ENCODE measurements around the gene CCDC80.
"Not testable (repeated sequence)": the region's sequence is repeated elsewhere in the genome, so short reads cannot be mapped to it uniquely, and the experiment has no call there.

CCDC80 gene

DNA sequence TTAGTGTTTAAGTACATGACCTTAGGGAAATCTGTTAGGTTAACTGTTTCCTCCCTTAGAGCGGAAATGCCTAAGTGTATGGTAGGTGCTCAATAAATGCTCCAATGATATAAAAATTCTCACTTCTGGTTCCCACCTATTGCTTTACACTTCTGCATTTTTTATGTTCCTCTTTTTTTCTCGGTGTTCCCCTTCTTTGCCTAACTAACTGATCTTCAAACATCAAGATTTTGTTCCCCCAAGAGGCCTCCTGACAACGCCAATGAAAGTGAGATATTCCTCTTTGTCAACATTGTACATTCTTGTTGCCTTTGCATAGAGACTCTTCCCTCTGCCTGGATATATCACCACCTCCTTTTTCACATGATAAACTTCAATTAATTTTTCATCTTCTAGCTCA, 61.7 kb downstream of the CCDC80 start:
- DNase-seq (ENCODE audit: low read depth): no peak
- TF ChIP-seq CTCF (conservative IDR thresholded peaks at IDR 0.05; ENCODE audit: low read length): no peak
- no peak overlapping the region for H3K4me3 ChIP-seq (ENCODE audit: low read length)

GRCh38 chr3:112572701-112573100, 68.2 kb downstream of the CCDC80 start:
- no peak for DNase-seq (ENCODE audit: low read depth)
- no peak for TF ChIP-seq CTCF (conservative IDR thresholded peaks at IDR 0.05; ENCODE audit: low read length)
- H3K4me3 ChIP-seq (ENCODE audit: low read length): no peak overlapping the region

GRCh38 chr3:112569265-112569664, 71.7 kb downstream of the CCDC80 start:
- DNase-seq (ENCODE audit: low read depth): no peak
- no peak overlapping the region for H3K4me3 ChIP-seq (ENCODE audit: low read length)
- no peak for TF ChIP-seq CTCF (conservative IDR thresholded peaks at IDR 0.05; ENCODE audit: low read length)

GRCh38 chr3:112568642-112569041, 72.3 kb downstream of the CCDC80 start:
- TF ChIP-seq CTCF (conservative IDR thresholded peaks at IDR 0.05; ENCODE audit: low read length): no peak
- DNase-seq (ENCODE audit: low read depth): peak; percentile 54
- no peak overlapping the region for H3K4me3 ChIP-seq (ENCODE audit: low read length)

DNA sequence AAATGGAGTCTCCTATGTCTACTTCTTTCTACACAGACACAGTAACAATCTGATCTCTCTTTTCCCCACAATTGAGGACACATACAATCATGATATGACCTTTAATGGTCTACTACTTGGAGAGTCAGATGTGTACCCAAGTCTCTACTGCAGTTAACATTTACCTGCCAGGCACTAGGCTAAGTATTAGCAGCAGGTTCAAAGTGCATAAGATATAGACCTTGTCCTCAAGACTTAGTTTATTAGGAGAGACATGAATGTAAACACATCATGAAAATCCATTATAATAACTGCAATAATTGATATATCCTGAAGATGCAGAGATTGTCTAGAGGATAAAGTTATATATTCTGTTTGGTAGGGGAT, 76.0 kb downstream of the CCDC80 start:
- no peak for TF ChIP-seq CTCF (conservative IDR thresholded peaks at IDR 0.05; ENCODE audit: low read length)
- DNase-seq (ENCODE audit: low read depth): no peak
- no peak overlapping the region for H3K4me3 ChIP-seq (ENCODE audit: low read length)

DNA sequence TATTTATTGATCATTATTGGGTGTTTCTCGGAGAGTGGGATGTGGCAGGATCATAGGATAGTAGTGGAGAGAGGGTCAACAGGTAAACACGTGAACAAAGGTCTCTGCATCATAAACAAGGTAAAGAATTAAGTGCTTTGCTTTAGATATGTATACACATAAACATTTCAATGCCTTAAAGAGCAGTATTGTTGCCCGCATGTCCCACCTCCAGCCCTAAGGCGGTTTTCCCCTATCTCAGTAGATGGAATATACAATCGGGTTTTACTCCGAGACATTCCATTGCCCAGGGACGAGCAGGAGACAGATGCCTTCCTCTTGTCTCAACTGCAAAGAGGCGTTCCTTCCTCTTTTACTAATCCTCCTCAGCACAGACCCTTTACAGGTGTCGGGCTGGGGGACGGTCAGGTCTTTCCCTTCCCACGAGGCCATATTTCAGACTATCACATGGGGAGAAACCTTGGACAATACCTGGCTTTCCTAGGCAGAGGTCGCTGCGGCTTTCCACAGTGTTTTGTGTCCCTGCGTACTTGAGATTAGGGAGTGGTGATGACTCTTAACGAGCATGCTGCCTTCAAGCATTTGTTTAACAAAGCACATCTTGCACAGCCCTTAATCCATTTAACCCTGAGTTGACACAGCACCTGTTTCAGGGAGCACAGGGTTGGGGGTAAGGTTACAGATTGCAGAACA, 76.5 kb downstream of the CCDC80 start:
- H3K4me3 ChIP-seq (ENCODE audit: low read length); DNase-seq (ENCODE audit: low read depth): not testable (repeated sequence)

- peak; percentile 98 for DNase-seq (ENCODE audit: low read depth)
- 0 out of 2 replicates have a peak, but pooled peaks have one; percentile 1 for TF ChIP-seq CTCF (conservative IDR thresholded peaks at IDR 0.05; ENCODE audit: low read length)
- H3K4me3 ChIP-seq (ENCODE audit: low read length): peak within 1 kb of the TSS; percentile 80
Observed at GRCh38 chr3:112561734-112562529, 79.0 kb downstream of the CCDC80 start, which contains the start of the genes ATG3 and SLC35A5. Gene ATG3 (minus strand): TSS chr3:112561962. CDS start chr3:112561528, 434 bp downstream. Gene SLC35A5 (plus strand): TSS chr3:112562045. CDS start chr3:112563404, 1,359 bp downstream.

Data from AG10803 (cell line).